ENCODE measurements around the gene TTN.

TTN gene

DNA sequence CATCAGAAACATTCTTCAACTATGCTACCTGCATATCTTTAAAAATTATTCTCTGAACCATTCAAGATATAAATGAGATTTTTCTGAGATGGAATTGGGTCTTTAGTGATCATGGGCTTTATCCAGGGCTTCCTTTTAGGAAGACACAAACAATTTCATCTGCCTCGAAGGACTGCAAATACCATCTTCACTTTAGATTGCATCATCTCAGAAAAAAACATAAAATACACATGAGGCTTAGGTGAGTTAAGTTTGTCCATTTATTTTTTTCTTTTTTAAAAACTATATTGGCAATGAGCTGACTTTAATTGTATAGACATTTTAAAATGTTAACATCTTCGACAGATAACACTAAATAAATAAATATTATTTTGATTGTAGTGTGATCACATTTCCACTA, 20.1 kb downstream of the TTN start:
- in situ Hi-C loops (cut with MboI; ENCODE audit: low sequenced_read_pairs, unreplicated experiment) = loop anchor here (25.0 kb wide), 3 partner anchors 350 to 950 kb away; no protein-coding TSS in a partner anchor
- TF ChIP-seq, protein P1, sequence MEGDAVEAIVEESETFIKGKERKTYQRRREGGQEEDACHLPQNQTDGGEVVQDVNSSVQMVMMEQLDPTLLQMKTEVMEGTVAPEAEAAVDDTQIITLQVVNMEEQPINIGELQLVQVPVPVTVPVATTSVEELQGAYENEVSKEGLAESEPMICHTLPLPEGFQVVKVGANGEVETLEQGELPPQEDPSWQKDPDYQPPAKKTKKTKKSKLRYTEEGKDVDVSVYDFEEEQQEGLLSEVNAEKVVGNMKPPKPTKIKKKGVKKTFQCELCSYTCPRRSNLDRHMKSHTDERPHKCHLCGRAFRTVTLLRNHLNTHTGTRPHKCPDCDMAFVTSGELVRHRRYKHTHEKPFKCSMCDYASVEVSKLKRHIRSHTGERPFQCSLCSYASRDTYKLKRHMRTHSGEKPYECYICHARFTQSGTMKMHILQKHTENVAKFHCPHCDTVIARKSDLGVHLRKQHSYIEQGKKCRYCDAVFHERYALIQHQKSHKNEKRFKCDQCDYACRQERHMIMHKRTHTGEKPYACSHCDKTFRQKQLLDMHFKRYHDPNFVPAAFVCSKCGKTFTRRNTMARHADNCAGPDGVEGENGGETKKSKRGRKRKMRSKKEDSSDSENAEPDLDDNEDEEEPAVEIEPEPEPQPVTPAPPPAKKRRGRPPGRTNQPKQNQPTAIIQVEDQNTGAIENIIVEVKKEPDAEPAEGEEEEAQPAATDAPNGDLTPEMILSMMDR (IDR thresholded peaks at IDR 0.05; ENCODE audit: borderline replicate concordance, control extremely low read depth, extremely low read depth, insufficient read depth, missing control alignments) = no peak
- DNase-seq (ENCODE audit: low spot score) = no peak

DNA sequence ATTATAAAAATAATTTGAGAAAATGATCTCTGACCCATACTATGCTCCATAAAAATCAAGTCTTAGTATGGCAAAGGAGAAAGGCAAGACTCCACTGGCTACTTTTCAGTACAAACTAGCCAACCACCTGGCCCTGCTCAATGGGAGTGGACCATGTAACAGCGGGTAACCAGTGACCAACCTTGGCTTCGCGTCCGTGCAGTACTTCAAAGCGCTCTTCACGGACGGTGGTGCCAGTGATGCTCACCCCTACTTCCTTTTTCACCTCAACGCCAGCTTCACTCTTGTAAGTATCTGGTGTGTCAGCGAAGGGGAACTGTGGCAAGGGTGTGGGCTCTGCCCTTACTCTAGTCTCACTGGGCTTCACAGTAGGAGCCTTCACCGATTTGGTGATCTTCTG, 23.3 kb downstream of the TTN start:
- TF ChIP-seq, protein P1 (IDR thresholded peaks at IDR 0.05; ENCODE audit: borderline replicate concordance, control extremely low read depth, extremely low read depth, insufficient read depth, missing control alignments) = no peak
- no peak for DNase-seq (ENCODE audit: low spot score)
- in situ Hi-C loops (cut with MboI; ENCODE audit: low sequenced_read_pairs, unreplicated experiment) = loop anchor here (25.0 kb wide), 3 partner anchors 353 to 953 kb away; no protein-coding TSS in a partner anchor

DNA sequence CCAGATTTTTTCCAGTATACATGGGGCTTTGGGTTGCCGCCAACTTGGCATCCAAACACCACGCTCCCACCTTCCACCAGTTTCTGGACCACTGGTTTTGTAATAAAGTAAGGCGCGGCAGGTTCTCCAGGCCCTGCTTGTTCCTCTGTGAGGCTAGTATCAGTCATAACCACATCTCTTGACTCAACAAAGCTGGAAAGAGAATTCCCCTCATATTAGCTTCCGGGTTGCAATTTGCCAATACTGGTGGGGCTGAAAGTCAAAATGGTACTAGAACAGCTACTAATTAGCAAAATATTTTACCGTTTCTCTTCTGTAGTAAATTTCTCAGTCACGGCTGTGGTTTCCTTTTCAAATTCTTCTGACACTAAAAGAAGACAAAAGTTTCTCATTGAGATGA, 25.0 kb downstream of the TTN start:
- TF ChIP-seq, protein P1 (IDR thresholded peaks at IDR 0.05; ENCODE audit: borderline replicate concordance, control extremely low read depth, extremely low read depth, insufficient read depth, missing control alignments) = no peak
- in situ Hi-C loops (cut with MboI; ENCODE audit: low sequenced_read_pairs, unreplicated experiment) = loop anchor here (25.0 kb wide), 3 partner anchors 355 to 955 kb away; no protein-coding TSS in a partner anchor
- no peak for DNase-seq (ENCODE audit: low spot score)

DNA sequence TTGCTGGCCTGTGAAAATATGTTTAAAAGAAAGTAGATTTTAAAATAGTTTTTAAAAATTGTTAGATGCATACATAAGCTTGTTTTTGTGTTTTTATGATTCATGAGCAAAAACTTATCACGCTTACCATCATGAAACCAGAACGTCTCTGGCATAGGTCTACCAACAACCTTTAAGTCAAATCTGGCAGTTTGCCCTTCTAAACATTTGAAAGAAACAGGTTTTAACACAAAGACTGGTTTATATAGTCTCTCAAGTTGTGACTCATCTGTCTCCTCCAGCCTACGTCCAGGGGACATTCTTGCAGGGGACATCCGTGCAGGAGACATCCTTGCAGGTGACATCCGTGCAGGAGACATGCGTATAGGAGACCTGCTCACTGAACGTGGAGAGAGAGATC, 29.6 kb downstream of the TTN start:
- in situ Hi-C loops (cut with MboI; ENCODE audit: low sequenced_read_pairs, unreplicated experiment) = loop anchor here (25.0 kb wide), 3 partner anchors 360 to 960 kb away; no protein-coding TSS in a partner anchor
- no peak for DNase-seq (ENCODE audit: low spot score)
- TF ChIP-seq, protein P1 (IDR thresholded peaks at IDR 0.05; ENCODE audit: borderline replicate concordance, control extremely low read depth, extremely low read depth, insufficient read depth, missing control alignments) = no peak

DNA sequence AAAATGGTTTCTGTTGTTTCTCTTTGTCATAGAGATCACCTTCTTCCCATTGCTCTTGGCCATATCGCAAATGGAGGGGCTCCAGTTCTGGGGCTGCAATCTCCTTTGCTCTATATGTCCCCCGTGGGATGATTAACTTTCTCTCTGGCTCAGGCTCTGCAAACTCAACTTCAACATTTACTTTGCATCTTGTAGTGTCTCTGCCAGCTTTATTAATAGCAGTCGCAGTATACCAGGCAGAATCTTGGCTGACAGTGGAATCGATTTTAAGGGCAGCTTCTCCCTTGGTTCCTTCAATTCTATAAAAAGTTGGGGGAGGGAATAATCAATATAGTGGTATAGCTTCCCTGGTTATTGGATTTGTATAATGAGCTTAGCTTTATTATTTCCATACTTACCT, 30.5 kb downstream of the TTN start:
- TF ChIP-seq, protein P1 (IDR thresholded peaks at IDR 0.05; ENCODE audit: borderline replicate concordance, control extremely low read depth, extremely low read depth, insufficient read depth, missing control alignments) = no peak

DNA sequence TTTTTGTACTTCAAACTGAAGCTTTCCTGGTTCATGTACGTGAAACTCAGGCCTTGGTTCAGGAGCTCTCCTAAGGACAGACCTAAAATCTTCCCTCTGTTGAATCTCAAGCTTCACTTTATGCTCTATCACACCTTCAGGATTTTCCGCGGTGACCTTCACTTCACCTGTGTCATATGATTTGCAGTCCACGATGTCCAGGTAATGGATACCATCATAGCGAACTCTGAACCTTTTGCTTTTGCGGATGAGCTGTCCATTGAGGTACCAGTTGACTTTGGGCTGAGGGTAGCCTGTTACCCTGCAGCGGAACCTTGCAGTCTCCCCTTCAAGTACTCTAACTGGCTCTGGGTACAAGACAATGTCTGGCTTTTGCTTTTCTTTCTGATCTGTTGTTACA, 31.2 kb downstream of the TTN start:
- TF ChIP-seq, protein P1 (IDR thresholded peaks at IDR 0.05; ENCODE audit: borderline replicate concordance, control extremely low read depth, extremely low read depth, insufficient read depth, missing control alignments) = no peak
- in situ Hi-C loops (cut with MboI; ENCODE audit: low sequenced_read_pairs, unreplicated experiment) = loop anchor here (25.0 kb wide), 3 partner anchors 361 to 961 kb away; no protein-coding TSS in a partner anchor
- DNase-seq (ENCODE audit: low spot score) = no peak

More for the DNA sequence above, 30.5 kb downstream of the TTN start:
- in situ Hi-C loops (cut with MboI; ENCODE audit: low sequenced_read_pairs, unreplicated experiment) = loop anchor here (25.0 kb wide), 3 partner anchors 361 to 961 kb away; no protein-coding TSS in a partner anchor
- DNase-seq (ENCODE audit: low spot score) = no peak
